ENCODE data around the gene RBKS. TPM values are rescaled to one million over a fixed set of nuclear protein-coding genes. Genes with fewer than 3 reads are reported as not detected.
A peak's percentile ranks its signal among the peaks of the same experiment; 100 is the strongest.

Gene RBKS
- total RNA-seq, 1 donor from 2014 or later: 1.4 TPM

- peak; percentile 6 to 82 for DNase-seq (ENCODE audit: low read depth in 2 of 2)
Observed at GRCh38 chr2:27832396-27832795, 57.8 kb downstream of the RBKS start.

DNA sequence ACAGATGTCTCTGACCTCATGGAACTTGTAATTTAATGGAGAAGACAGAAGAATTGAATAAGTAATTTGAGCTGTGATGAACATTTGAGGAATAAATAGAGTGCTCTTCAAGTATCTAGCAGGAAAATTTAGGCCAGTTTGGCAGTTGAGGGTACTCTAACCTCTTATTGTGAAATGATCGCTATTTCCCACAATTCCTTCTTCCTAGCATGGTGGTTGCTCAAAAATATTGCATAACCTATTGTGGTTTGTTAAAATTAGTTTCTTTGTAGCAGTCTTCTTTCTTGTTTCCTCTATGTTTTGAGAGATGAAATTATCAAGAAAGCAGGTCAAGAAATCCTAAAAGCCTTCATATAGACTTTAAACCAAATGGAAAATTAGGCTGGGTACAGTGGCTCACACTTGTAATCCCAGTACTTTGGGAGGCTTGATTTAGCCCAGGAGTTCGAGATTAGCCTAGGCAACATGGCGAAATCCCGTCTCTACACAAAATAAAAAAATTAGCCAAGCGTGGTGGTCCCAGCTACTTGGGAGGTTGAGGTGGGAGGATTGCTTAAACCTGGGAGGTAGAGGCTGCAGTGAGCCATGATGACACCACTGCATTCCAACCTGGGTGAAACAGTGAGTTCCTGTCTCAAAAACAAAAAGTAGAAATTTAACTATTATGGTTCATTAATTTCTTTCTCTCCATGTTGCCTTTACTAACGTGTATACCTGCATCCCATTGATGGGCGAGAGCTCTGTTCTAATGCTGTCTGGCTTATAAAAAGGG is 58.7 kb downstream of the RBKS start:
- DNase-seq (ENCODE audit: low read depth in 2 of 2): no peak

DNA sequence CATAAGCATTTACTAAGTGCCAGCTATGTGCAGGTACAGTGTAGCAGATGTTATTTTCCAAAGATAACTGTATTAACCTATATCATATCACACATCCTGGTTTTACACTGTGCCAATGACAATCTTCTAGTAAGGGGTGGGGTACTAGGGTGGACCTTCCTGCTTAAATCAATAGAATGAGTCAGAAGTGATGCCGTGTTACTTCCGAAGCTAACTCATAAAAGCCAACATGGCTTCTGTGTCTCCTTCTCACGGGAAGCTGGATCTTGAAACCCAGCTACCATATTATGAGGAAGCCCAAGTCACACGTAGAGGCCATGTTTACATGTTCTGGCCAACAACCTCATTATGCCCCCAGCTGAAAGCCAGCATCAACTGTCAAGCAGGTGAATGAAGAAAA is 59.5 kb downstream of the RBKS start:
- DNase-seq (ENCODE audit: low read depth in 2 of 2): peak; percentile 3 to 56

DNA sequence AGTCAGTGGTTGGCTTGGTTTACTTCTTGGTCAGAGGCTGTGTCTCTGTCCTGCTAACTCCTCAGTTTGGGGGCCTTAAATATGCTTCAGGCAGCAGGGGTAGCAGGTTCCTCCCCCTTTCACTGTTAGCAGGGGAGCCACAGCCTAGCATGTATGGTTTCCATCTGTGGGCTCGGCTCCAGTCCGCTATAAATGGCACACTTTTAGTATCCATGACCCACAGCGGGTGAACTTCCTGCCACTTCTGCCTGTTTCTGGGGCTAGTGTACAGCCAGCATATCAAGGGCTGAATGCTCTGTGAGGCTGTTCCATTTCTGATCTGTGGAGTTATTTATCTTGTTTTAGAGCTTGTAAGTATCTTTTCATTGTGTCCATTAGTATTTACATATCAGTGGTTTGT is 60.4 kb downstream of the RBKS start:
- peak in 1 of 2 donors; percentile 4 for DNase-seq (ENCODE audit: low read depth in 2 of 2)

DNA sequence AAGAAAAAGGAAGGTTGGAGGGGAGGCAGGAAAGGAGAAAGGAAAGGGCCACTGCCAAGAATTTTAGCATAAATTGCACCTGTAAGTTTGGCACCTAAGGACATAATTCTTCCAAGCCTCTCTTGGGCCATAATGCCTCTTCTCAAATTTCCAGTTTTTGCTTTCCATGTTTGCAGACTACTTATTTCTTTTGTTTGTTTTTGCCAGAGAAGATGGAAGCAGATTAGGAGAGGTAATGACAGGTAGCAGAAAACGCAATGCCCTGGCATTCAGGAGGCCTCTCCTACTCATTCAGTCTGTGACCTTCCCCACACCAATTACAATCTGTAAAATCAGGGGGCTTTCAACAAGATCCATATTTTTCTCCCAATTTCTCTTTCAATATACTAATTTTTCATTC is 61.9 kb downstream of the RBKS start:
- no peak for DNase-seq (ENCODE audit: low read depth in 2 of 2)

- no peak for DNase-seq (ENCODE audit: low read depth in 2 of 2)
Observed at GRCh38 chr2:27824401-27824800, 65.8 kb downstream of the RBKS start.

- DNase-seq (ENCODE audit: low read depth in 2 of 2): no peak
Observed at GRCh38 chr2:27823569-27823968, 66.6 kb downstream of the RBKS start.

DNA sequence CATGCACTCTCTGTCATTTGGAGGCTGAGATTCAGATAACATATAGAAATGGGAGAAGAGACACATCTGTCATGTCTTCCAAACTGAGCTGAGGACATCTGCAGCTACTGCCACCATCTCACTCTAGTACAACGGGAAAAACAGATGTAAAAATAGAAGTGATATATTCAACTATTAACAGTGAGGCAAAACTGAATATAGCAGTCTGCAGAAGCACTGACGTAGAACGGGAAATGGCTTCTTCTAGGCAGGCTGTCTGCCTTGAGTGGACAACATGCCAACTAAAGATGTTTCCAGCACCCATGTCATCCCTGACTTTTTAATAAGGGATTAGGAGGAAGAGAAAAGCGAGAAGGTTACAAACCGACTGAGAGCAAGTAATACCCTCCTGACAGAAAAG is 67.1 kb downstream of the RBKS start:
- DNase-seq (ENCODE audit: low read depth in 2 of 2): no peak

GRCh38 chr2:27822049-27822448 is 68.1 kb downstream of the RBKS start:
- no peak for DNase-seq (ENCODE audit: low read depth in 2 of 2)

GRCh38 chr2:27815860-27816438 is 74.2 kb downstream of the RBKS start:
- DNase-seq (ENCODE audit: low read depth in 2 of 2): no peak

- DNase-seq (ENCODE audit: low read depth in 2 of 2): no peak
Observed at GRCh38 chr2:27814758-27815157, 75.4 kb downstream of the RBKS start.

DNA sequence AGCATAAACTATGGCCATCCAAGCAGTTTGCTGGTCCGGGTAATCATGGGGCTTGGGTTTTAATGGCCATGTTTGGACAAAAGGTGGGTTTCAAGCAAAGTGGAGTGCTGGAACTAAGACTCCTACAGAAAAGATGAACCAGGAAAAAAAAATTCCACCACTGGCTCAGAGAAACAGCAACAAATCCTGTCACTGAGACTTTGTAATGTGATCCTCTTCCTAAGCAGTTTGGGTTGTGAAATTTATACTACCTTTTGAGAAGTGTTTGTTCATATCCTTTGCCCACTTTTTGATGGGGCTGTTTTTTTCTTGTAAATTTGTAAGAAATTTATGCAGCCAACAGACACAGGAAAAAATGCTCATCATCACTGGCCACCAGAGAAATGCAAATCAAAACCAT is 78.4 kb downstream of the RBKS start:
- DNase-seq (ENCODE audit: low read depth in 2 of 2): no peak

GRCh38 chr2:27810455-27810854 is 79.7 kb downstream of the RBKS start:
- DNase-seq (ENCODE audit: low read depth in 2 of 2): no peak

GRCh38 chr2:27809761-27810241 is 80.4 kb downstream of the RBKS start:
- peak; percentile 44 to 89 for DNase-seq (ENCODE audit: low read depth in 2 of 2)

DNA sequence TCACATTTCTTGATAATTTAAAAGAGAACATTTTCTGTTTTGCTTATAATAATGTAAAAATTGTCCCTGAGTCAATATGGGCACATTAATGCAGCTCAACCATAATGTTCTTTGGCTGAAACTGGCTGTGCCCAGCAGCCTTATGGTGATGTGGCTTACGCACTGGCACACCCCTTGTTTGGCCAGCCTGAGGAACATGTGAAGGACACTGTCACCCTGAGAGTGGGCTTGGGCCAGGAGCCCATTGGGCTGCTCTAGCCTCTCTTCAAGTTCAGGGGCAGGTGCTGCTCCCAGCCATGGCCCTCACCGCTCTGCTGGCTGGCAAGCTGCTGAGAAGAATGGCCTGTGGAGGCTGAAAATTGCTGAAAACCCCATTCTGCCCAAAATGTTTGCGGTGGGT is 81.2 kb downstream of the RBKS start:
- no peak for DNase-seq (ENCODE audit: low read depth in 2 of 2)

DNA sequence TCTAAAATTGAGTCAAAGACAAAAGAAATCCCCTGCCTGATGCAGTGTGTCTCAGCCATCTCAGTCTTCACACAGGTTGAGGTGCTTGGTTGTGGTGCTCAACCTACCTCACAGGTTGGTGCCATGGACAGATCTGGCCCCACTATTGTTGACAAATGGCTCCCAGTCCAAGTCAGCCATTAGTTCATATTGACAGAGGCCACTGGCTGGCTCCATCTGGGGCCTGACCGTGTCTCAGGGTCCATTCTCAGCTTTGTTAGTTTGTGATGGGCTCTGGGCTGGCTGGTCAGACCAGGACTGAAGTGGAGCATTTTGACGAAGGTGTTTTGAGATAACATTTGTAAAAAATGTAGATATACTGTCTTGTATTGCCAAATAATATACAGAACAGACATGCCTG is 81.8 kb downstream of the RBKS start:
- DNase-seq (ENCODE audit: low read depth in 2 of 2): no peak

GRCh38 chr2:27807476-27807875 is 82.7 kb downstream of the RBKS start:
- DNase-seq (ENCODE audit: low read depth in 2 of 2): peak; percentile 56 to 72

GRCh38 chr2:27806311-27807059 is 83.7 kb downstream of the RBKS start:
- DNase-seq (ENCODE audit: low read depth in 2 of 2): no peak

DNA sequence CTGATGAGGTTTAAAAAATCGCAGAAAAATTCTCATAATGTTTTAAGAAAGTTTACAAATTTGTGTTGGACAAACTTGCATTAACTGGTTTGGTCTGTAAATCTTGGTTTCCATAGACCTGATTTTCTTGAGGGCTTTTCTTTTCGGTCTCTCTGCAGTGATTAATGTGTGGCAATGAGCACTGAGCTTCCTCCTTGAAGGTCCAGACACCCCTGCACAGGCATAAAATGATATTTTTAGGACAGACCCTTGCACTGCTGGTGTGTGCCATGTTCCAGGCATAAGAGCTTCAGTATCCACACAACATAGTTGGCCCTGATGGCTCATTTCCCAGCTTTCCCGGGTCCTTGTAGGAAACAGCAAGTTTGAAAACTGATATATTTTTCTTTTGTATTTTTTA is 85.0 kb downstream of the RBKS start:
- DNase-seq (ENCODE audit: low read depth in 2 of 2): no peak

GRCh38 chr2:27804146-27804545 is 86.0 kb downstream of the RBKS start:
- no peak for DNase-seq (ENCODE audit: low read depth in 2 of 2)

- no peak for DNase-seq (ENCODE audit: low read depth in 2 of 2)
Observed at GRCh38 chr2:27803046-27803445, 87.1 kb downstream of the RBKS start.

DNA sequence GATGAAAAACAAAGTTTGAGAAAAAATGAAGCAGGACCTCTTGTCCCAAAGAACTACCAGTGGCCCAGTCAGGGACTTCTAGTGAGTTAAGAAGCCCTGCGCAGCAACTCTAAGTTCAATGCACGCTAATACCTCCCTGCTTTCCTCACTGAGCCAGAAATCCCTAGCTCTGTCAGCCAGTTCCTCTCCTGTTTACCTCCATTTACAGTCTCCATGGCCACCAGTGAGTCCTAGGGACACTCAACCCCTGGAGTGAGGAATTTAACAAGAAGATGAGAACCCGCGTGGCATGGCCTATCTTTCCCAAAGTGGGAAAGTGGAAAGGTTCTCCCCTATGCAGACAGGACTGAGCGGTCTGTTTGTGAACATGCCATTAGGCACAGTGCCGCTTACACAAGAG is 87.6 kb downstream of the RBKS start:
- no peak for DNase-seq (ENCODE audit: low read depth in 2 of 2)

DNA sequence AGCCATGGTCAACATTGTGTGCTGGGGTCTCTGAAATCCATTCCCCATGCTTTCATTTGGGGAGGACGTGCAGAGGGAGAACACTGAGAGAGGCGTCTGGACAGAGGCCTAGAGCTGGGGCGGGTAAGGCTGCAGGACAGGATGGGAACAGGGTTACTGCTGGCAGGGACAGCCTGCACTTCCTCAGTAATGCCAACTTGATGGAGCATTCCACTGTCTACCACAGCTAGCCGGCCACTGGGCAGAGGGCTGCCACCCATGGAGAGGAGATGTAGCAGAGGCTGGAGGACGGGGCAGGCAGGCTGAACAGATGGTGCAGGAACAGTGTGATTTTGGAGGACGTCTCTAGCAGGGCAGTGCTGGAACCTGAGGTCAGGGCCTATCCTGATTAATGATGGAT is 89.3 kb downstream of the RBKS start:
- no peak for DNase-seq (ENCODE audit: low read depth in 2 of 2)
